HG03457 (cell line): ENCODE measurements around the gene CARD19.
"Not testable (repeated sequence)": the region's sequence is repeated elsewhere in the genome, so short reads cannot be mapped to it uniquely, and the experiment has no call there.

Source experiments
- ATAC-seq: cut with Tn5 transposase; IDR thresholded peaks from one replicate; pipeline ENCODE4 v1.9.1; 2021; ENCODE audit warnings: moderate number of reproducible peaks; ENCODE audit not compliant: unreplicated experiment

The CARD19 gene

GRCh38 chr9:93099551-93100275 lies 3.7 kb downstream of the CARD19 start:
- ATAC-seq = no peak

- ATAC-seq = no peak
Measured at GRCh38 chr9:93100276-93100636, 4.2 kb downstream of the CARD19 start.

GRCh38 chr9:93101086-93101485 lies 5.1 kb downstream of the CARD19 start:
- ATAC-seq = not testable (repeated sequence)

GRCh38 chr9:93105620-93106019 lies 9.6 kb downstream of the CARD19 start:
- no peak for ATAC-seq

- ATAC-seq = no peak
Measured at GRCh38 chr9:93107151-93107824, 11.3 kb downstream of the CARD19 start.

GRCh38 chr9:93107825-93108161 lies 11.8 kb downstream of the CARD19 start:
- no peak for ATAC-seq

GRCh38 chr9:93108291-93109041 lies 12.4 kb downstream of the CARD19 start:
- no peak for ATAC-seq

GRCh38 chr9:93110311-93110855 lies 14.4 kb downstream of the CARD19 start:
- ATAC-seq = no peak

- ATAC-seq = no peak
Measured at GRCh38 chr9:93111001-93111370, 15.0 kb downstream of the CARD19 start.

- ATAC-seq = no peak
Measured at GRCh38 chr9:93111371-93112115, 15.5 kb downstream of the CARD19 start.

GRCh38 chr9:93112116-93112863 lies 16.3 kb downstream of the CARD19 start:
- no peak for ATAC-seq

- no peak for ATAC-seq
Measured at GRCh38 chr9:93112864-93113389, 16.9 kb downstream of the CARD19 start.

- ATAC-seq = no peak
Measured at GRCh38 chr9:93114169-93114983, 18.4 kb downstream of the CARD19 start.

GRCh38 chr9:93114984-93115335 lies 18.9 kb downstream of the CARD19 start:
- no peak for ATAC-seq

GRCh38 chr9:93115486-93116071 lies 19.6 kb downstream of the CARD19 start:
- no peak for ATAC-seq

- no peak for ATAC-seq
Measured at GRCh38 chr9:93116072-93116961, 20.3 kb downstream of the CARD19 start.

GRCh38 chr9:93117521-93117920 lies 21.5 kb downstream of the CARD19 start:
- ATAC-seq = not testable (repeated sequence)
